ENCODE results near the gene SLF1.

Gene SLF1

GRCh38 chr5:94675965-94676618, 57.6 kb downstream of the SLF1 start:
- no peaks in the 10 kb centered on the region for H3K4me1 ChIP-seq (ENCODE audit: control extremely low read depth in 1 of 4, control insufficient read depth in 4 of 4, insufficient read depth in 4 of 4, low read length in 3 of 4)
- no peaks in the 10 kb centered on the region for H3K27me3 ChIP-seq (replicated peaks in 2 of 5; ENCODE audit: control insufficient read depth in 4 of 5, insufficient read depth in 5 of 5, low read length in 4 of 5)
- no peaks in the 10 kb centered on the region for H3K9me3 ChIP-seq (ENCODE audit: control extremely low read depth in 1 of 5, control insufficient read depth in 4 of 5, insufficient read depth in 2 of 5, low read depth in 1 of 5, low read length in 4 of 5)
- CTCF ChIA-PET = interaction anchor here (2.3 kb wide), 1 partner anchor 151 kb away, joined by 5 read pairs; no protein-coding TSS in a partner anchor
- DNase-seq = no peak
- 100% methylated on average over 4 of the region's 4 CpGs for WGBS (ENCODE audit: insufficient coverage)
- H3K4me3 ChIP-seq (ENCODE audit: control insufficient read depth in 1 of 7, extremely low read depth in 1 of 7, insufficient read depth in 4 of 7, low read depth in 2 of 7, low read length in 6 of 7) = no peak overlapping the region
- no peak overlapping the region for H3K27ac ChIP-seq (ENCODE audit: insufficient read depth in 1 of 2, low read depth in 1 of 2, low read length in 2 of 2, poor library complexity in 1 of 2, severe bottlenecking in 2 of 2)
- POLR2A ChIA-PET = no interaction called here
- peaks cover 5 to 16% (median 8%) of the 10 kb centered on the region in 4 experiments for H3K36me3 ChIP-seq (ENCODE audit: control insufficient read depth in 4 of 4, insufficient read depth in 4 of 4, low read length in 3 of 4)

GRCh38 chr5:94682814-94683520, 64.5 kb downstream of the SLF1 start:
- 100% methylated on average over 2 of the region's 5 CpGs for WGBS (ENCODE audit: insufficient coverage)
- CTCF ChIA-PET = interaction anchor here (1.4 kb wide), 1 partner anchor 54 kb away, joined by 3 read pairs; no protein-coding TSS in a partner anchor

DNA sequence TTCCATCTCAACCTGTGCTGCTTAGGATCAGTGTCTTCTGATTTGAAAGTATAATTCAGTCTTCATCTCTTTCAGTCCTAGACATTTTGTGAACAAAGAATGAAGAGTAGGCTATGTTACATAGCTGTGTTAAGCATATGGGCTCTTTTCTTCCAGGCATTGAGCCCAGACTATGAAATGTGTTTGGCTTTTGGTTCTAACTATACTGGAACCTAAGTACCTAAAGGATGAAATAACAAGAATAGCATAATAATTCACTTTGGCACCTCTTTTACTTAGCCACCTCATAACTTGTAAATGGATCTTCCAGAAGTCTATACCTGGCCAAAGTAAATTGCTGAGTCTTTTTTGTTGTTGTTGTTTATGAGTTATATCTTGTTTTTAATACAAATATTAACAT, 71.4 kb downstream of the SLF1 start:
- Histone ChIP-seq H3K27ac (ENCODE audit: insufficient read depth in 1 of 2, low read depth in 1 of 2, low read length in 2 of 2, poor library complexity in 1 of 2, severe bottlenecking in 2 of 2) (no peak overlapping the region), H3K4me1 (ENCODE audit: control extremely low read depth in 1 of 4, control insufficient read depth in 4 of 4, insufficient read depth in 4 of 4, low read length in 3 of 4) (no peaks in the 10 kb centered on the region), H3K36me3 (ENCODE audit: control insufficient read depth in 4 of 4, insufficient read depth in 4 of 4, low read length in 3 of 4) (peaks cover 2 to 34% (median 10%) of the 10 kb centered on the region in 4 experiments), H3K4me3 (ENCODE audit: control insufficient read depth in 1 of 7, extremely low read depth in 1 of 7, insufficient read depth in 4 of 7, low read depth in 2 of 7, low read length in 6 of 7) (no peak overlapping the region), H3K27me3 (replicated peaks in 2 of 5; ENCODE audit: control insufficient read depth in 4 of 5, insufficient read depth in 5 of 5, low read length in 4 of 5) (no peaks in the 10 kb centered on the region), H3K9me3 (ENCODE audit: control extremely low read depth in 1 of 5, control insufficient read depth in 4 of 5, insufficient read depth in 2 of 5, low read depth in 1 of 5, low read length in 4 of 5) (no peaks in the 10 kb centered on the region)
- no peak for DNase-seq
- ChIA-PET POLR2A (no interaction called here), CTCF (no interaction called here)

More at GRCh38 chr5:94682814-94683520, 64.5 kb downstream of the SLF1 start:
- H3K4me3 ChIP-seq (ENCODE audit: control insufficient read depth in 1 of 7, extremely low read depth in 1 of 7, insufficient read depth in 4 of 7, low read depth in 2 of 7, low read length in 6 of 7) = no peak overlapping the region
- H3K4me1 ChIP-seq (ENCODE audit: control extremely low read depth in 1 of 4, control insufficient read depth in 4 of 4, insufficient read depth in 4 of 4, low read length in 3 of 4) = no peaks in the 10 kb centered on the region
- H3K27ac ChIP-seq (ENCODE audit: insufficient read depth in 1 of 2, low read depth in 1 of 2, low read length in 2 of 2, poor library complexity in 1 of 2, severe bottlenecking in 2 of 2) = no peak overlapping the region
- POLR2A ChIA-PET = no interaction called here
- DNase-seq = no peak
- no peaks in the 10 kb centered on the region for H3K9me3 ChIP-seq (ENCODE audit: control extremely low read depth in 1 of 5, control insufficient read depth in 4 of 5, insufficient read depth in 2 of 5, low read depth in 1 of 5, low read length in 4 of 5)
- H3K36me3 ChIP-seq (ENCODE audit: control insufficient read depth in 4 of 4, insufficient read depth in 4 of 4, low read length in 3 of 4) = peaks cover 0 to 9% (median 6%) of the 10 kb centered on the region in 4 experiments
- H3K27me3 ChIP-seq (replicated peaks in 2 of 5; ENCODE audit: control insufficient read depth in 4 of 5, insufficient read depth in 5 of 5, low read length in 4 of 5) = no peaks in the 10 kb centered on the region

DNA sequence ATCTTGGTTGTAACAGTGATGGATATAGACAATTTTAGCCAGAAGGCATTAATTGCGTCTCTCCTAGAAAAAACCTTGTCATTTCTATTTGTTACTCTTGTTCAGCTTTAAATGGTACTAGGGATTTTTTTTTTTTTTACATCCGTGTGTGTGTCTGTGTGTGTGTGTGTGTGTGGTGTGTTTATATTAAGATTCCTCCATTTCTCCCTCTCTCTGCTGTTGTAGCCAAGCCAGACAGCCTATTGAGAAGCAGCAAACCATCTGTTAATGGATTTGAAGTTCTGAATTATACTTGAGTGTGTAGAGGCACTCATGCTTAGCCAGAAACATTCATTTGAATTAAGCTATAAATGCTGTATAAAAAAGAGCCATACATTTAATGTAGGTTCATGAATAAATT, 72.3 kb downstream of the SLF1 start:
- WGBS (ENCODE audit: insufficient coverage) = no CpG with 5 or more reads among the region's 2 CpGs
- CTCF ChIA-PET = interaction anchor here (1.3 to 2.0 kb wide), 2 partner anchors 48 to 166 kb away, joined by 5 read pairs; no protein-coding TSS in a partner anchor
- no peaks in the 10 kb centered on the region for H3K4me1 ChIP-seq (ENCODE audit: control extremely low read depth in 1 of 4, control insufficient read depth in 4 of 4, insufficient read depth in 4 of 4, low read length in 3 of 4)
- H3K36me3 ChIP-seq (ENCODE audit: control insufficient read depth in 4 of 4, insufficient read depth in 4 of 4, low read length in 3 of 4) = peaks cover 2 to 35% (median 13%) of the 10 kb centered on the region in 4 experiments
- no peak for DNase-seq
- H3K4me3 ChIP-seq (ENCODE audit: control insufficient read depth in 1 of 7, extremely low read depth in 1 of 7, insufficient read depth in 4 of 7, low read depth in 2 of 7, low read length in 6 of 7) = no peak overlapping the region
- H3K9me3 ChIP-seq (ENCODE audit: control extremely low read depth in 1 of 5, control insufficient read depth in 4 of 5, insufficient read depth in 2 of 5, low read depth in 1 of 5, low read length in 4 of 5) = no peaks in the 10 kb centered on the region
- no peaks in the 10 kb centered on the region for H3K27me3 ChIP-seq (replicated peaks in 2 of 5; ENCODE audit: control insufficient read depth in 4 of 5, insufficient read depth in 5 of 5, low read length in 4 of 5)
- no peak overlapping the region for H3K27ac ChIP-seq (ENCODE audit: insufficient read depth in 1 of 2, low read depth in 1 of 2, low read length in 2 of 2, poor library complexity in 1 of 2, severe bottlenecking in 2 of 2)
- POLR2A ChIA-PET = no interaction called here

DNA sequence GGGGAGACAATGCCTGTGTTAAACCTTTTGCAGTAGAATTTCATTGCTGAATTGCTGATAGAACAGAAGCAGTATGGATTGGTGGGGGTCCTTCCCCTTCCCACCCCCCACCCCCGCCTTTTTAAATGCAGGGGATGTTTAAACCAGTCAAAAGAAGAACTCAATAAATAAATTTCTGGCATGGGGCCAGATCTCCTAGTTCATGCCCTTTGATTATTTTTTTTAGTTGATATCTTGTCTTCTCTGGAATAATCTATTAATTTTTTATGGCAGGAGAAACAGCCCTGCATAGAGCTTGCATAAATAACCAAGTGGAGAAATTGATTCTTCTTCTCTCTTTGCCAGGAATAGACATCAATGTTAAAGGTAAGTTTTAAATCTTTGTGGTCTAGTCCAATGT, 72.8 kb downstream of the SLF1 start:
- DNase-seq = no peak
- Histone ChIP-seq H3K4me3 (ENCODE audit: control insufficient read depth in 1 of 7, extremely low read depth in 1 of 7, insufficient read depth in 4 of 7, low read depth in 2 of 7, low read length in 6 of 7) (no peak overlapping the region), H3K9me3 (ENCODE audit: control extremely low read depth in 1 of 5, control insufficient read depth in 4 of 5, insufficient read depth in 2 of 5, low read depth in 1 of 5, low read length in 4 of 5) (no peaks in the 10 kb centered on the region), H3K4me1 (ENCODE audit: control extremely low read depth in 1 of 4, control insufficient read depth in 4 of 4, insufficient read depth in 4 of 4, low read length in 3 of 4) (no peaks in the 10 kb centered on the region), H3K27ac (ENCODE audit: insufficient read depth in 1 of 2, low read depth in 1 of 2, low read length in 2 of 2, poor library complexity in 1 of 2, severe bottlenecking in 2 of 2) (no peak overlapping the region), H3K36me3 (ENCODE audit: control insufficient read depth in 4 of 4, insufficient read depth in 4 of 4, low read length in 3 of 4) (peaks cover 2 to 35% (median 13%) of the 10 kb centered on the region in 4 experiments), H3K27me3 (replicated peaks in 2 of 5; ENCODE audit: control insufficient read depth in 4 of 5, insufficient read depth in 5 of 5, low read length in 4 of 5) (no peaks in the 10 kb centered on the region)
- WGBS (ENCODE audit: insufficient coverage) = no CpG with 5 or more reads among the region's 1 CpG
- CTCF ChIA-PET = interaction anchor here (1.3 to 2.0 kb wide), 2 partner anchors 47 to 167 kb away, joined by 5 read pairs; no protein-coding TSS in a partner anchor
- POLR2A ChIA-PET = no interaction called here

DNA sequence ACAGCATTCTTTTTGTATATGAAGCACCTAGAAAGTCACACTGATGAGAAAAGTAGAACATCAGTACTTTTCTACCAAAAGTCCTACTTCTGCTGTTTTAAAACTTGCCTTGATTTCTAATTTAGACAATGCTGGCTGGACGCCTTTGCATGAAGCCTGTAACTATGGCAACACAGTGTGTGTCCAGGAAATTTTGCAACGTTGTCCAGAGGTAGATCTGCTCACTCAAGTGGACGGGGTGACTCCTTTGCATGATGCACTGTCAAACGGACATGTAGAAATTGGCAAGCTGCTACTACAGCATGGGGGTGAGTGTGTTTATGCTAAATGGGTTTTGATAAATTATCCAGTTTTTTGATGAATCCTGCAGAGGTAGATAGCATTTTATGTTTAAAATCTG, 73.5 kb downstream of the SLF1 start:
- WGBS (ENCODE audit: insufficient coverage) = 92% methylated on average over 4 of the region's 4 CpGs
- Histone ChIP-seq H3K4me1 (ENCODE audit: control extremely low read depth in 1 of 4, control insufficient read depth in 4 of 4, insufficient read depth in 4 of 4, low read length in 3 of 4) (no peaks in the 10 kb centered on the region), H3K9me3 (ENCODE audit: control extremely low read depth in 1 of 5, control insufficient read depth in 4 of 5, insufficient read depth in 2 of 5, low read depth in 1 of 5, low read length in 4 of 5) (no peaks in the 10 kb centered on the region), H3K27ac (ENCODE audit: insufficient read depth in 1 of 2, low read depth in 1 of 2, low read length in 2 of 2, poor library complexity in 1 of 2, severe bottlenecking in 2 of 2) (no peak overlapping the region), H3K27me3 (replicated peaks in 2 of 5; ENCODE audit: control insufficient read depth in 4 of 5, insufficient read depth in 5 of 5, low read length in 4 of 5) (no peaks in the 10 kb centered on the region), H3K36me3 (ENCODE audit: control insufficient read depth in 4 of 4, insufficient read depth in 4 of 4, low read length in 3 of 4) (peaks cover 2 to 34% (median 13%) of the 10 kb centered on the region in 4 experiments), H3K4me3 (ENCODE audit: control insufficient read depth in 1 of 7, extremely low read depth in 1 of 7, insufficient read depth in 4 of 7, low read depth in 2 of 7, low read length in 6 of 7) (no peak overlapping the region)
- DNase-seq = no peak
- POLR2A ChIA-PET = no interaction called here
- CTCF ChIA-PET = interaction anchor here (0.8 to 2.0 kb wide), 8 partner anchors 12 to 1084 kb away, joined by 3 to 6 read pairs (median 4); no protein-coding TSS in a partner anchor

GRCh38 chr5:94692581-94692980, 74.1 kb downstream of the SLF1 start:
- peaks cover 2 to 30% (median 10%) of the 10 kb centered on the region in 4 experiments for H3K36me3 ChIP-seq (ENCODE audit: control insufficient read depth in 4 of 4, insufficient read depth in 4 of 4, low read length in 3 of 4)
- H3K4me1 ChIP-seq (ENCODE audit: control extremely low read depth in 1 of 4, control insufficient read depth in 4 of 4, insufficient read depth in 4 of 4, low read length in 3 of 4) = no peaks in the 10 kb centered on the region
- no CpG with 5 or more reads among the region's 3 CpGs for WGBS (ENCODE audit: insufficient coverage)
- H3K27ac ChIP-seq (ENCODE audit: insufficient read depth in 1 of 2, low read depth in 1 of 2, low read length in 2 of 2, poor library complexity in 1 of 2, severe bottlenecking in 2 of 2) = no peak overlapping the region
- H3K9me3 ChIP-seq (ENCODE audit: control extremely low read depth in 1 of 5, control insufficient read depth in 4 of 5, insufficient read depth in 2 of 5, low read depth in 1 of 5, low read length in 4 of 5) = no peaks in the 10 kb centered on the region
- no peak overlapping the region for H3K4me3 ChIP-seq (ENCODE audit: control insufficient read depth in 1 of 7, extremely low read depth in 1 of 7, insufficient read depth in 4 of 7, low read depth in 2 of 7, low read length in 6 of 7)
- DNase-seq = no peak
- ChIA-PET POLR2A (no interaction called here), CTCF (interaction anchor here (0.8 to 2.0 kb wide), 11 partner anchors 10 to 1085 kb away, joined by 3 to 6 read pairs (median 4); no protein-coding TSS in a partner anchor)
- H3K27me3 ChIP-seq (replicated peaks in 2 of 5; ENCODE audit: control insufficient read depth in 4 of 5, insufficient read depth in 5 of 5, low read length in 4 of 5) = no peaks in the 10 kb centered on the region

Measured in common myeloid progenitor, CD34-positive (primary cell).